22Rv1 (cell line): ENCODE results near the gene ASNS.

Experiments used
- H3K27ac ChIP-seq: fragments of 450-650 bp; 2 replicates; pipeline ENCODE4 v1.5.1; 2017
- CTCF ChIP-seq: fragments of 450-650 bp; IDR thresholded peaks from 2 replicates; pipeline ENCODE4 v1.5.1; 2017; ENCODE audit warnings: mild to moderate bottlenecking
- ZFX ChIP-seq: fragments of 450-650 bp; IDR thresholded peaks from 2 replicates; pipeline ENCODE4 v1.6.1; 2017; ENCODE audit warnings: antibody characterized with exemption, borderline replicate concordance

Gene ASNS

GRCh38 chr7:97819161-97819560 lies 53.0 kb downstream of the ASNS start:
- no peak overlapping the region for H3K27ac ChIP-seq
- TF ChIP-seq ZFX = no peak
- peak; percentile 42 for TF ChIP-seq CTCF

- no peak overlapping the region for H3K27ac ChIP-seq
- TF ChIP-seq ZFX (no peak), CTCF (no peak)
Observed at GRCh38 chr7:97818066-97818663, 54.0 kb downstream of the ASNS start.
